H9 (cell line): ENCODE data around the gene KANK2. TPM values are rescaled to one million over a fixed set of nuclear protein-coding genes. Genes with fewer than 3 reads are reported as not detected.

Experiments
- DNase-seq: peaks from one replicate; pipeline ENCODE4 v3.0.0-alpha.2; 2017
- H2AFZ ChIP-seq: one replicate; pipeline ENCODE4 v1.6.1; 2013; ENCODE audit warnings: mild to moderate bottlenecking, low read length, control low read depth, moderate library complexity
- H2AK5ac ChIP-seq: 2 replicates; pipeline ENCODE4 v1.6.1; 2013; ENCODE audit warnings: low read length, control low read depth, mixed read lengths; ENCODE audit not compliant: insufficient read length
- H2BK120ac ChIP-seq: one replicate; pipeline ENCODE4 v1.6.1; 2013; ENCODE audit warnings: low read depth, mild to moderate bottlenecking, low read length, control low read depth, inconsistent platforms; ENCODE audit not compliant: poor library complexity, severe bottlenecking
- H2BK12ac ChIP-seq: 2 replicates; pipeline ENCODE4 v1.6.1; 2013; ENCODE audit warnings: low read length, control low read depth, mixed read lengths, low read depth; ENCODE audit not compliant: insufficient read length
- H2BK15ac ChIP-seq: 2 replicates; pipeline ENCODE4 v1.6.1; 2013; ENCODE audit warnings: low read depth, low read length, control low read depth
- H2BK20ac ChIP-seq: one replicate; pipeline ENCODE4 v1.6.1; 2013; ENCODE audit warnings: low read depth, mild to moderate bottlenecking, low read length, control low read depth, inconsistent platforms; ENCODE audit not compliant: poor library complexity, severe bottlenecking
- H2BK5ac ChIP-seq: 2 replicates; pipeline ENCODE4 v1.6.1; 2013; ENCODE audit warnings: low read length, control low read depth, mixed read lengths; ENCODE audit not compliant: insufficient read length
- H3K14ac ChIP-seq: 2 replicates; pipeline ENCODE4 v1.6.1; 2013; ENCODE audit warnings: low read length, control low read depth; ENCODE audit not compliant: insufficient read depth
- H3K18ac ChIP-seq: 2 replicates; pipeline ENCODE4 v1.6.1; 2013; ENCODE audit warnings: low read depth, mild to moderate bottlenecking, mixed read lengths, low read length, control low read depth; ENCODE audit not compliant: insufficient read length
- H3K23ac ChIP-seq: 2 replicates; pipeline ENCODE4 v1.6.1; 2013; ENCODE audit warnings: low read length, control low read depth, mixed read lengths, low read depth; ENCODE audit not compliant: insufficient read length
- H3K23me2 ChIP-seq: 2 replicates; pipeline ENCODE4 v1.6.1; 2013; ENCODE audit warnings: low read depth, mild to moderate bottlenecking, mixed read lengths, low read length, control low read depth; ENCODE audit not compliant: insufficient read length, poor library complexity, severe bottlenecking
- H3K27ac ChIP-seq: 2 replicates; pipeline ENCODE4 v1.5.1; 2013; ENCODE audit warnings: low read length, control low read depth, mixed read lengths, low read depth; ENCODE audit not compliant: insufficient read length
- H3K27me3 ChIP-seq: 2 replicates; pipeline ENCODE4 v1.6.1; 2013; ENCODE audit warnings: low read length, control low read depth, inconsistent platforms; ENCODE audit not compliant: insufficient read depth
- H3K4ac ChIP-seq: 2 replicates; pipeline ENCODE4 v1.6.1; 2013; ENCODE audit warnings: low read depth, mild to moderate bottlenecking, control low read depth, inconsistent platforms, low read length, moderate library complexity
- H3K4me1 ChIP-seq: 2 replicates; pipeline ENCODE4 v1.6.1; 2013; ENCODE audit warnings: low read length, control low read depth, inconsistent platforms; ENCODE audit not compliant: insufficient read depth
- H3K4me2 ChIP-seq: 2 replicates; pipeline ENCODE4 v1.6.1; 2013; ENCODE audit warnings: low read length, control low read depth, mixed read lengths; ENCODE audit not compliant: insufficient read length, insufficient read depth
- H3K56ac ChIP-seq: 2 replicates; pipeline ENCODE4 v1.6.1; 2013; ENCODE audit warnings: low read depth, mild to moderate bottlenecking, mixed read lengths, low read length, control low read depth; ENCODE audit not compliant: insufficient read length
- H3K79me1 ChIP-seq: 2 replicates; pipeline ENCODE4 v1.6.1; 2013; ENCODE audit warnings: low read depth, mild to moderate bottlenecking, moderate library complexity, low read length, control low read depth, inconsistent platforms; ENCODE audit not compliant: insufficient read depth, poor library complexity, severe bottlenecking
- H3K79me2 ChIP-seq: 2 replicates; pipeline ENCODE4 v1.6.1; 2013; ENCODE audit warnings: low read length, control low read depth, inconsistent platforms; ENCODE audit not compliant: insufficient read depth
- H3K9ac ChIP-seq: 2 replicates; pipeline ENCODE4 v1.6.1; 2013; ENCODE audit warnings: low read length, control low read depth, mixed read lengths; ENCODE audit not compliant: insufficient read length; ENCODE audit errors: extremely low read depth
- H3K9me3 ChIP-seq: one replicate; pipeline ENCODE4 v1.6.1; 2013; ENCODE audit warnings: low read depth, low read length, inconsistent platforms; ENCODE audit not compliant: control insufficient read depth
- H3T11ph ChIP-seq: one replicate; pipeline ENCODE4 v1.6.1; 2013; ENCODE audit warnings: mild to moderate bottlenecking, low read length, control low read depth, inconsistent platforms
- H4K20me1 ChIP-seq: one replicate; pipeline ENCODE4 v1.6.1; 2013; ENCODE audit not compliant: control insufficient read depth, insufficient read length, insufficient read depth
- H4K5ac ChIP-seq: 2 replicates; pipeline ENCODE4 v1.6.1; 2013; ENCODE audit warnings: low read depth, mild to moderate bottlenecking, mixed read lengths, low read length, control low read depth; ENCODE audit not compliant: insufficient read length
- H4K8ac ChIP-seq: replicated peaks from 2 replicates; pipeline ENCODE4 v1.6.1; 2013; ENCODE audit warnings: low read length, control low read depth, mixed read lengths, low read depth; ENCODE audit not compliant: insufficient read length
- H4K91ac ChIP-seq: 2 replicates; pipeline ENCODE4 v1.6.1; 2013; ENCODE audit warnings: low read depth, mild to moderate bottlenecking, moderate library complexity, mixed read lengths, low read length, control low read depth; ENCODE audit not compliant: insufficient read length
- H3K27ac Mint-ChIP-seq, 3 experiments: 2 replicates in 2 of 3; 3 replicates in 1 of 3; pipeline ENCODE4 v1.8.0; 2020 to 2021; ENCODE audit warnings: mixed read lengths in 3 of 3, mild to moderate bottlenecking in 1 of 3, moderate library complexity in 1 of 3
- H3K27me3 Mint-ChIP-seq: 2 replicates; pipeline ENCODE4 v1.8.0; 2021; ENCODE audit warnings: low read depth, mild to moderate bottlenecking, moderate library complexity, mixed read lengths
- H3K36me3 Mint-ChIP-seq, 3 experiments: 2 replicates in 2 of 3; 3 replicates in 1 of 3; pipeline ENCODE4 v1.8.0; 2020 to 2021; ENCODE audit warnings: low read depth in 3 of 3, mixed read lengths in 3 of 3; ENCODE audit not compliant: insufficient read depth in 1 of 3
- H3K4me1 Mint-ChIP-seq, 2 experiments: 2 replicates each; pipeline ENCODE4 v1.8.0; 2020; ENCODE audit warnings: mixed read lengths in 2 of 2
- H3K4me3 Mint-ChIP-seq, 2 experiments: 2 replicates in 1 of 2; 3 replicates in 1 of 2; pipeline ENCODE4 v1.8.0; 2020 to 2021; ENCODE audit warnings: mild to moderate bottlenecking in 2 of 2, mixed read lengths in 2 of 2, moderate library complexity in 1 of 2
- H3K9me3 Mint-ChIP-seq, 2 experiments: 2 replicates in 1 of 2; 3 replicates in 1 of 2; pipeline ENCODE4 v1.8.0; 2020; ENCODE audit warnings: mild to moderate bottlenecking in 2 of 2, mixed read lengths in 2 of 2, moderate library complexity in 1 of 2
- WGBS: extraction: QIAGEN DNeasy Blood & Tissue Kit; methylation state at CpG from one replicate; pipeline ENCODE4 v1.1.7; 2013; ENCODE audit warnings: missing lambda C conversion rate, low lambda C conversion rate, mixed read lengths; ENCODE audit not compliant: insufficient read length; ENCODE audit errors: extremely low coverage; 5-methylcytosine and 5-hydroxymethylcytosine counted together
- total RNA-seq: library from RNA; stranded (reverse); gene quantifications from 2 replicates; pipeline ENCODE4 v1.2.1, GENCODE V29; 2021
- TF ChIP-seq, protein P1 (sequence below): fragments of 200-600 bp; sonication (generic); conservative IDR thresholded peaks from 3 replicates; pipeline ENCODE4 v1.8.0; 2021; ENCODE audit warnings: antibody characterized with exemption, mild to moderate bottlenecking

Gene KANK2
- total RNA-seq, 1 experiment from 2014 or later, result 42.0 TPM

DNA sequence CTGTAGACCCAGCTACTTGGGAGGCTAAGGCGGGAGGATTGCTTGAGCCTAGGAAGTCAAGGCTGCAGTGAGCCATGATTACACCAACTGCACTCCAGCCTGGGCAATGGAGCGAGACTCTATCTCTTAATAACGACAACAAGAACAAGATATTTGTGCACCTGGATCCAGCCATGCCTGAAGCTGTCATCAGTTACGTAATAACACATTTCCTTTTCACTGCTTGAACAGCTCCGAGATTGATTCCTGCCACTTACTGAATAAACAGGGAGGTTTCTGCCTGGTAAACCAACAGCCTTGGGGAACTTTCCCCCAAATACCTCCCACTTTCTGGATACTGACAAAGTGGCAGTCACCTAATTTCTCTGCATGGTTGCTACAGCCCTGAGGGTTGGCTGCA lies 5.4 kb downstream of the KANK2 start:
- no peak overlapping the region for H3K27ac Mint-ChIP-seq
- no peak overlapping the region for H2AFZ ChIP-seq

More for the DNA sequence above, 5.4 kb downstream of the KANK2 start:
- Mint-ChIP-seq H3K4me3 (no peak overlapping the region), H3K27me3 (peaks cover 2% of the 10 kb centered on the region; the same call in 1 of the 2 replicates), H3K9me3 (no peaks in the 10 kb centered on the region), H3K4me1 (peaks cover 6 to 10% of the 10 kb centered on the region in 2 experiments), H3K36me3 (peaks cover 13 to 37% (median 37%) of the 10 kb centered on the region in 3 experiments; a peak in 6 of 7 replicates)
- Histone ChIP-seq H4K20me1 (no peaks in the 10 kb centered on the region), H3K14ac (no peak overlapping the region), H3K18ac (no peak overlapping the region), H4K5ac (no peak overlapping the region), H3K4ac (no peak overlapping the region), H2AK5ac (no peak overlapping the region), H3K23me2 (peaks cover under 1% of the 10 kb centered on the region), H3K9ac (no peak overlapping the region), H3T11ph (no peak overlapping the region), H3K4me2 (no peak overlapping the region), H3K56ac (no peak overlapping the region), H3K23ac (no peak overlapping the region), H4K8ac (no peak overlapping the region), H3K79me2 (no peaks in the 10 kb centered on the region), H3K4me1 (no peaks in the 10 kb centered on the region; the same call in 1 of the 2 replicates), H2BK5ac (no peak overlapping the region), H2BK20ac (no peak overlapping the region), H2BK15ac (no peak overlapping the region), H2BK120ac (no peak overlapping the region), H2BK12ac (no peak overlapping the region), H3K27me3 (no peaks in the 10 kb centered on the region), H3K9me3 (no peaks in the 10 kb centered on the region), H3K79me1 (no peaks in the 10 kb centered on the region), H3K27ac (no peak overlapping the region), H4K91ac (no peak overlapping the region)
- TF ChIP-seq, protein P1, sequence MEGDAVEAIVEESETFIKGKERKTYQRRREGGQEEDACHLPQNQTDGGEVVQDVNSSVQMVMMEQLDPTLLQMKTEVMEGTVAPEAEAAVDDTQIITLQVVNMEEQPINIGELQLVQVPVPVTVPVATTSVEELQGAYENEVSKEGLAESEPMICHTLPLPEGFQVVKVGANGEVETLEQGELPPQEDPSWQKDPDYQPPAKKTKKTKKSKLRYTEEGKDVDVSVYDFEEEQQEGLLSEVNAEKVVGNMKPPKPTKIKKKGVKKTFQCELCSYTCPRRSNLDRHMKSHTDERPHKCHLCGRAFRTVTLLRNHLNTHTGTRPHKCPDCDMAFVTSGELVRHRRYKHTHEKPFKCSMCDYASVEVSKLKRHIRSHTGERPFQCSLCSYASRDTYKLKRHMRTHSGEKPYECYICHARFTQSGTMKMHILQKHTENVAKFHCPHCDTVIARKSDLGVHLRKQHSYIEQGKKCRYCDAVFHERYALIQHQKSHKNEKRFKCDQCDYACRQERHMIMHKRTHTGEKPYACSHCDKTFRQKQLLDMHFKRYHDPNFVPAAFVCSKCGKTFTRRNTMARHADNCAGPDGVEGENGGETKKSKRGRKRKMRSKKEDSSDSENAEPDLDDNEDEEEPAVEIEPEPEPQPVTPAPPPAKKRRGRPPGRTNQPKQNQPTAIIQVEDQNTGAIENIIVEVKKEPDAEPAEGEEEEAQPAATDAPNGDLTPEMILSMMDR, result no peak
- DNase-seq, result no peak
- no CpG with 5 or more reads among the region's 5 CpGs for WGBS
